ENCODE measurements around the gene ZG16B. TPM values are rescaled to one million over a fixed set of nuclear protein-coding genes. Genes with fewer than 3 reads are reported as not detected.
A peak's percentile ranks its signal among the peaks of the same experiment; 100 is the strongest.

Gene ZG16B
- total RNA-seq, 4 donors from 2014 or later, result 5.6 to 67.9 (median 19.4) TPM

GRCh38 chr16:2867987-2868789, 38.1 kb downstream of the ZG16B start:
- 0 to 1% methylated on average over 40 to 43 of the region's 45 CpGs for WGBS, 2 donors
- intact Hi-C loops (cut with DNase I; ENCODE audit: low total_unique reads), result no loop called here
- TF ChIP-seq CTCF (IDR thresholded peaks at IDR 0.05) (peak in 1 of 3 donors; percentile 96), POLR2A (IDR thresholded peaks at IDR 0.05) (no peak)
- DNase-seq (ENCODE audit: low spot score in 2 of 2), result peak; percentile 90 to 99
- H3K4me3 ChIP-seq (ENCODE audit: low read depth, poor library complexity, severe bottlenecking), result peak overlapping the region; percentile 14

GRCh38 chr16:2871926-2872325, 41.8 kb downstream of the ZG16B start:
- no peak overlapping the region for H3K4me3 ChIP-seq (ENCODE audit: low read depth, poor library complexity, severe bottlenecking)
- intact Hi-C loops (cut with DNase I; ENCODE audit: low total_unique reads), result no loop called here
- 65% methylated on average over 6 of the region's 6 CpGs for WGBS, 2 donors
- no peak for DNase-seq (ENCODE audit: low spot score in 2 of 2)
- TF ChIP-seq POLR2A (IDR thresholded peaks at IDR 0.05) (no peak), CTCF (IDR thresholded peaks at IDR 0.05) (no peak)

- TF ChIP-seq POLR2A (IDR thresholded peaks at IDR 0.05), result no peak
- TF ChIP-seq CTCF (IDR thresholded peaks at IDR 0.05), result no peak
- WGBS, 2 donors, result 55 to 56% methylated on average over 21 of the region's 21 CpGs
- H3K4me3 ChIP-seq (ENCODE audit: low read depth, poor library complexity, severe bottlenecking), result no peak overlapping the region
- DNase-seq (ENCODE audit: low spot score in 2 of 2), result no peak
- intact Hi-C loops (cut with DNase I; ENCODE audit: low total_unique reads), result no loop called here
These were observed 44.2 kb downstream of the ZG16B start for GRCh38 chr16:2874032-2874911.

- intact Hi-C loops (cut with DNase I; ENCODE audit: low total_unique reads), result loop anchor here (5.0 kb wide), 1 partner anchor 47 kb away; no protein-coding TSS in a partner anchor
- 12 to 13% methylated on average over 25 of the region's 25 CpGs for WGBS, 2 donors
- H3K4me3 ChIP-seq (ENCODE audit: low read depth, poor library complexity, severe bottlenecking), result no peak overlapping the region
- TF ChIP-seq POLR2A (IDR thresholded peaks at IDR 0.05), result no peak
- TF ChIP-seq CTCF (IDR thresholded peaks at IDR 0.05), result peak in 1 of 3 donors; percentile 87
- DNase-seq (ENCODE audit: low spot score in 2 of 2), result peak; percentile 60 to 94
These were observed 44.8 kb downstream of the ZG16B start for GRCh38 chr16:2874912-2875362.

GRCh38 chr16:2879854-2880508, 49.9 kb downstream of the ZG16B start:
- no peak overlapping the region for H3K4me3 ChIP-seq (ENCODE audit: low read depth, poor library complexity, severe bottlenecking)
- TF ChIP-seq POLR2A (IDR thresholded peaks at IDR 0.05) (no peak), CTCF (IDR thresholded peaks at IDR 0.05) (no peak)
- 83 to 86% methylated on average over 6 of the region's 6 CpGs for WGBS, 2 donors
- DNase-seq (ENCODE audit: low spot score in 2 of 2), result no peak
- intact Hi-C loops (cut with DNase I; ENCODE audit: low total_unique reads), result loop anchor here (5.0 kb wide), 1 partner anchor 42 kb away; no protein-coding TSS in a partner anchor

All from lower leg skin (tissue), 4 donors.